Right lobe of liver (tissue), 6 donors: Measurements from ENCODE around the gene ALDH8A1. TPM values are rescaled to one million over a fixed set of nuclear protein-coding genes. Genes with fewer than 3 reads are reported as not detected.
A peak's percentile ranks its signal among the peaks of the same experiment; 100 is the strongest.

Experiments
- ATAC-seq, 4 donors: fragments of 200-7000 bp; cut with Tn5 transposase; one replicate each; pipeline ENCODE4 v1.9.1; 2020; ENCODE audit warnings: mild to moderate bottlenecking in 4 of 4, moderate library complexity in 4 of 4
- DNase-seq, 3 donors: peaks; one replicate each; pipeline ENCODE4 v3.0.0-alpha.2; 2020
- H3K27ac ChIP-seq, 3 donors: fragments of 200-600 bp; one replicate each; pipeline ENCODE4 v1.8.0; 2022
- H3K27me3 ChIP-seq, 2 donors: fragments of 200-600 bp; one replicate each; pipeline ENCODE4 v1.8.0; 2022
- H3K36me3 ChIP-seq, 4 donors: fragments of 200-600 bp; sonication (generic) in 1 of 4; one replicate each; pipeline versions ENCODE4 v1.5.1 to v1.8.0; 2017 to 2022; ENCODE audit warnings: control low read depth in 1 of 4
- H3K4me1 ChIP-seq, 4 donors: fragments of 200-600 bp; sonication (generic) in 1 of 4; one replicate each; pipeline versions ENCODE4 v1.5.1 to v1.8.0; 2017 to 2022; ENCODE audit warnings: control low read depth in 1 of 4
- H3K4me3 ChIP-seq, 3 donors: fragments of 200-600 bp; one replicate each; pipeline ENCODE4 v1.8.0; 2022
- H3K9me3 ChIP-seq, 4 donors: fragments of 200-600 bp; sonication (generic) in 1 of 4; one replicate each; pipeline versions ENCODE4 v1.5.1 to v1.8.0; 2017 to 2022; ENCODE audit warnings: control low read depth in 1 of 4
- POLR2A ChIP-seq: fragments of 450-650 bp; IDR thresholded peaks from one replicate; pipeline ENCODE4 v1.6.1; 2017; ENCODE audit warnings: antibody characterized with exemption, mild to moderate bottlenecking
- WGBS: methylation state at CpG from one replicate; pipeline ENCODE4 v1.1.6; 2018; ENCODE audit warnings: low coverage, low lambda C conversion rate; ENCODE audit not compliant: insufficient coverage; ENCODE audit errors: missing lambda C conversion rate; 5-methylcytosine and 5-hydroxymethylcytosine counted together
- intact Hi-C, 2 donors: fragments of 100-400 bp; cut with DNase I; formaldehyde crosslinking; loops; one replicate each; pipeline versions ENCODE4 v1.11.2 to v1.14.1; 2022
- total RNA-seq, 6 experiments: library from RNA; depleted of rRNA in 2 of 6; stranded (reverse); fragments of >200 nt in 2 of 6; fragmentation: NEBNext Ultra II Directional in 3 of 6; extraction: Animal tissue kit (Norgen Biotek cat#: 25700) in 3 of 6; gene quantifications; one replicate each; pipeline versions ENCODE4 v1.1.0 to v1.2.4, GENCODE V29; 2016 to 2023
- TF ChIP-seq, protein P1 (sequence below), 4 donors: fragments of 200-600 bp in 3 of 4; fragments of 450-650 bp in 1 of 4; IDR thresholded peaks; one replicate each; pipeline versions ENCODE4 v1.5.1 to v1.8.0; 2016 to 2022; ENCODE audit warnings: antibody characterized with exemption in 4 of 4, mild to moderate bottlenecking in 2 of 4
- donor health status: DM: no; HTN: yes; CAD: no.
- donor health status: DM: no; HTN: no; CAD: no.
- donor health status: DM: no; HTN: no; CAD: no.
- donor health status: DM: no; HTN: yes; CAD: no.
- donor health status: DM: no; HTN: yes; CAD: no.

The ALDH8A1 gene
- total RNA-seq, 6 experiments from 2014 or later, result 91.4 to 175 (median 166) TPM

DNA sequence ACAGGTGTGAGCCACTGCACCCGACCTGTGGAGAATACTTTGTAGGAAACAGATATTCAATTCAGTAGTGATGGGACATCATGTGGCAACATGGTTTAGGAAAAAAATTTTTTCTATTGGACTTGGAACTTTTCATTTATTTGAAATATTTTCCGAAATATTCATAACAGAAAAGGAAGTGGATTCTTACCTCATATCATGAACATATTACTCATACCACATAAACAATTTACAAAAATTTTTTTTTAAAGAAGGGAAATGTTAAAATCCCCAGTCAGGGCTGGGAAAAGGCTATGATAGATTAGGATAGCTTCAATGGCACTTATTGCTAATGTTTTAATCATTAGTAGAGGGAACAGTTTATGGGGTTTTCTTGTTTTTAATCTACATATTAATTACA, 6.8 kb upstream of the ALDH8A1 start:
- Histone ChIP-seq H3K4me3 (no peak overlapping the region), H3K9me3 (no peaks in the 10 kb centered on the region), H3K27me3 (no peaks in the 10 kb centered on the region), H3K4me1 (peaks cover 0 to 10% (median 5%) of the 10 kb centered on the region in 4 donors), H3K27ac (no peak overlapping the region), H3K36me3 (no peaks in the 10 kb centered on the region)
- intact Hi-C loops, result no loop called here
- no peak for TF ChIP-seq POLR2A
- TF ChIP-seq, protein P1, sequence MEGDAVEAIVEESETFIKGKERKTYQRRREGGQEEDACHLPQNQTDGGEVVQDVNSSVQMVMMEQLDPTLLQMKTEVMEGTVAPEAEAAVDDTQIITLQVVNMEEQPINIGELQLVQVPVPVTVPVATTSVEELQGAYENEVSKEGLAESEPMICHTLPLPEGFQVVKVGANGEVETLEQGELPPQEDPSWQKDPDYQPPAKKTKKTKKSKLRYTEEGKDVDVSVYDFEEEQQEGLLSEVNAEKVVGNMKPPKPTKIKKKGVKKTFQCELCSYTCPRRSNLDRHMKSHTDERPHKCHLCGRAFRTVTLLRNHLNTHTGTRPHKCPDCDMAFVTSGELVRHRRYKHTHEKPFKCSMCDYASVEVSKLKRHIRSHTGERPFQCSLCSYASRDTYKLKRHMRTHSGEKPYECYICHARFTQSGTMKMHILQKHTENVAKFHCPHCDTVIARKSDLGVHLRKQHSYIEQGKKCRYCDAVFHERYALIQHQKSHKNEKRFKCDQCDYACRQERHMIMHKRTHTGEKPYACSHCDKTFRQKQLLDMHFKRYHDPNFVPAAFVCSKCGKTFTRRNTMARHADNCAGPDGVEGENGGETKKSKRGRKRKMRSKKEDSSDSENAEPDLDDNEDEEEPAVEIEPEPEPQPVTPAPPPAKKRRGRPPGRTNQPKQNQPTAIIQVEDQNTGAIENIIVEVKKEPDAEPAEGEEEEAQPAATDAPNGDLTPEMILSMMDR (IDR thresholded peaks at IDR 0.05), result no peak
- no peak for ATAC-seq
- no peak for DNase-seq
- 80% methylated on average over 2 of the region's 2 CpGs for WGBS

DNA sequence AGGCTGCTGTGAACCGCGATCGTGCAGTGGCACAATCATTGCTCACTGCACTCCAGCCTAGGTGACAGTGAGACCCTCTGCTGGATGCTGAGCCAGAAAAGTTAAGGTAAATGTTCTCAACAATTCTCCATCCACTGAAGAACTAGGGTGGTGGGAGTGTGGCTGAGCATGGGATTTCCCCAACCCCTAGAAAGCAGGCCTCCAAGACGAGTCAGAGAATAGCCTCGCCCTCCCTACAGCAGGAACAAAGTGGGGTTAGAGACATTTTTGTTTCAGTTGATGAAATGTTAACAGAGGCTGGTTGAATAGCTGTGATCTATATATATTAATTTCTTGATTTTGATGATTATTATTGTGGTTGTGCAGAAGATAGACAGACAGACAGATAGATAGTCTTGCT, 6.1 kb upstream of the ALDH8A1 start:
- Histone ChIP-seq H3K27me3 (no peaks in the 10 kb centered on the region), H3K4me3 (no peak overlapping the region), H3K9me3 (no peaks in the 10 kb centered on the region), H3K4me1 (peaks cover 0 to 16% (median 8%) of the 10 kb centered on the region in 4 donors), H3K36me3 (no peaks in the 10 kb centered on the region), H3K27ac (no peak overlapping the region)
- DNase-seq (no peak), ATAC-seq (no peak)
- intact Hi-C loops, result no loop called here
- no peak for TF ChIP-seq POLR2A
- TF ChIP-seq, protein P1 (IDR thresholded peaks at IDR 0.05), result no peak
- WGBS, result 89% methylated on average over 5 of the region's 5 CpGs

DNA sequence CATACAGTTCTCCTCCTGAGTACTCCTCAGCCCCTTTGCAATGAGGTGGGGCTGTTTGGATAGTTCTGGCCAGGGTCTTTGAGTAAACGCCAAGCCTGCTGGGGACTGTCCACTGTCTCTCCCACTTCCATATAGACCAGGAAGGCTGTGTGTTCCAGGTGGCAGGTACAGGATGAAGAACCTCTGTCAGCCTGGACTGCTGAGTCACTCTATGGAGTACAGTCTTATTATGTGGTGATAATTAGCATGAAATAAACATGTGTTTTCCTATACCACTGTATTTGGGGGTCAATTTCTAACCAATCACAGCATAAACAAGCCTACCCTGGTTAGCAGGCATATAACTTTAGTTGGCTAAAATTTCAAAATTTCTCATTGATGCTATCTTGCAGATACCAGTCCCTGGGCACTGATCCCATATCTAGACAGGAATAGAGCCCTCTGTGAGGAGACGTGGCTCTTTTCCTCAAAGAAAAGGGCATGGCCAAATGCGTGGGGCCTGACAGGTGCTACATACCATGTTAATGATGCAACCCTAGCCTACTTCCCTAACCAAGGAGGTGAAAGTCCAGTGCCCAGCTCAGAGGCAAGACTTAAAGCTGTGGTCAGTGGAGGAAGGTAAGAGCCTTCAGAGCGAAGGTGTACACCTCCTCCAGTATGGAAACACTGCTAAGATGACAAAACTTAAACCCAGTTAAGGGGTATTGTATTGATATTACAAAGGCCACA, 4.5 kb upstream of the ALDH8A1 start:
- H3K4me3 ChIP-seq, result no peak overlapping the region
- TF ChIP-seq, protein P1 (IDR thresholded peaks at IDR 0.05), result no peak
- no peak for TF ChIP-seq POLR2A
- ATAC-seq (no peak), DNase-seq (no peak)
- WGBS, result 56% methylated on average over 3 of the region's 4 CpGs
- no peaks in the 10 kb centered on the region for H3K9me3 ChIP-seq
- no peak overlapping the region for H3K27ac ChIP-seq
- no peaks in the 10 kb centered on the region for H3K36me3 ChIP-seq
- H3K27me3 ChIP-seq, result no peaks in the 10 kb centered on the region
- H3K4me1 ChIP-seq, result peaks cover 0 to 25% (median 11%) of the 10 kb centered on the region in 4 donors
- intact Hi-C loops, result no loop called here

DNA sequence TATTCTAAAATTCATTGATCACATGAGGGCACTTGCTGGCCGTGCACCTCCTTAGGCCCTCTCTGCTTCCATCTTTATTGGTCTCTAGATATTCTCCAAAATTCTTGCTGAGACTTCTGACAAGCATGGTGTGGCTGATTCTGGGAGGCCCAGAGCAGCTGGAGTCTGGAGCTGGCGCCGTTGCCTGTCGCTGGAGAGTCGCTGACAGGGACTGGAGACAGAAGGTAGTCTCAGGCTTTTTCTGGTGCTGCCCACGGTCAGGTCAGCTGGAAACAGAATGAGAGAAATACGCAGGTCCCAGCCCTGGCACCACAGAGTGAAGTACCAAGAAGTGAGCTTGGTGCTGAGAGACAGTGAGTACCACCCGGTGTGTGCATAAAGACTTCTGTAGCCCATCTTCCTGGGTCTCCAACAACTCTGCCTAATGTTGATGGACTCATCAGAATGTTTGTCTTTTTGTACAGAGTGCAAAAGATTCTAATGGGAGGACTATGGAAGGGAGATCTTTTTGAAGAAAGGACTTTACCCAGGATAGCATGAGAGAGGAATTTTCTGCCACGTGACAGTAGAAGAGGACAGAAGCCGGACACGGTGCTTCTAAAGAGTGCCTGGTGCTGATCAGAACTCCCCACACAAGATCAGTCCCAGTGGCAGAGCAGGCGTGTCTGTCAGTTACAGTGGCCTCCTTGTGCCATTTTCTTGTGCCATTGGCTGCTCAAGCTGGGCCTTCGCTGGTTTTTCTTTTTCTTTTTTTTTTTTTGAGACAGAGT, 1.8 kb upstream of the ALDH8A1 start:
- Histone ChIP-seq H3K27ac (peak overlapping the region; percentile 44 to 94 (median 82)), H3K4me1 (peaks cover 0 to 27% (median 13%) of the 10 kb centered on the region in 4 donors), H3K27me3 (no peaks in the 10 kb centered on the region), H3K9me3 (no peaks in the 10 kb centered on the region), H3K4me3 (peak overlapping the region in 2 of 3 donors; percentile 9 to 22), H3K36me3 (no peaks in the 10 kb centered on the region)
- 32% methylated on average over 13 of the region's 13 CpGs for WGBS
- intact Hi-C loops, result no loop called here
- ATAC-seq (peak; percentile 62 to 78 (median 70)), DNase-seq (peak in 2 of 3 donors; percentile 27 to 74)
- no peak for TF ChIP-seq POLR2A
- TF ChIP-seq, protein P1 (IDR thresholded peaks at IDR 0.05), result no peak
